Heart left ventricle (tissue), 16 donors: ENCODE results near the gene PPP2R2D. TPM values are rescaled to one million over a fixed set of nuclear protein-coding genes. Genes with fewer than 3 reads are reported as not detected.

Experiments used
- ATAC-seq, 4 donors: fragments of 200-7000 bp; cut with Tn5 transposase; one replicate each; pipeline ENCODE4 v1.9.1; 2020 to 2022; ENCODE audit warnings: moderate library complexity in 4 of 4, mild to moderate bottlenecking in 3 of 4, moderate number of reproducible peaks in 1 of 4
- DNase-seq, 5 donors: peaks; one replicate each; pipeline ENCODE4 v3.0.0-alpha.2; 2020
- H3K27ac ChIP-seq, 12 donors: fragments of 200-600 bp; sonication (generic) in 4 of 12; one replicate each; pipeline versions ENCODE4 v1.5.0 to v1.8.0; 2016 to 2022; ENCODE audit warnings: mild to moderate bottlenecking in 2 of 12
- H3K27me3 ChIP-seq, 9 donors: fragments of 200-600 bp; sonication (generic) in 2 of 9; one replicate each; pipeline versions ENCODE4 v1.5.1 to v1.8.0; 2016 to 2022; ENCODE audit warnings: mild to moderate bottlenecking in 3 of 9
- H3K36me3 ChIP-seq, 9 donors: fragments of 200-600 bp; sonication (generic) in 2 of 9; one replicate each; pipeline versions ENCODE4 v1.5.0 to v1.8.0; 2018 to 2022; ENCODE audit warnings: mild to moderate bottlenecking in 2 of 9
- H3K4me1 ChIP-seq, 12 donors: fragments of 200-600 bp; sonication (generic) in 4 of 12; one replicate each; pipeline versions ENCODE4 v1.5.0 to v1.8.0; 2016 to 2022; ENCODE audit warnings: mild to moderate bottlenecking in 3 of 12
- H3K4me3 ChIP-seq, 12 donors: fragments of 200-600 bp; sonication (generic) in 4 of 12; one replicate each; pipeline versions ENCODE4 v1.5.0 to v1.8.0; 2017 to 2022; ENCODE audit warnings: mild to moderate bottlenecking in 9 of 12, moderate library complexity in 4 of 12
- H3K9me3 ChIP-seq, 12 donors: fragments of 200-600 bp; sonication (generic) in 4 of 12; one replicate each; pipeline versions ENCODE4 v1.5.0 to v1.8.0; 2016 to 2022; ENCODE audit warnings: mild to moderate bottlenecking in 1 of 12
- CTCF ChIP-seq, 12 donors: fragments of 200-600 bp; sonication (generic) in 4 of 12; IDR thresholded peaks; one replicate each; pipeline versions ENCODE4 v1.5.0 to v1.8.0; 2018 to 2022; ENCODE audit warnings: antibody characterized with exemption in 12 of 12, mild to moderate bottlenecking in 5 of 12
- POLR2A ChIP-seq, 2 donors: fragments of 450-650 bp; IDR thresholded peaks; one replicate each; pipeline ENCODE4 v1.6.1; 2017; ENCODE audit warnings: antibody characterized with exemption in 2 of 2, mild to moderate bottlenecking in 2 of 2, moderate library complexity in 2 of 2
- WGBS, 4 donors: extraction: QIAGEN DNeasy Blood & Tissue Kit in 2 of 4; methylation state at CpG; one replicate each; pipeline versions ENCODE4 v1.1.5 to v1.1.7; 2013 to 2018; 5-methylcytosine and 5-hydroxymethylcytosine counted together
- intact Hi-C, 10 donors: fragments of 100-400 bp; cut with DNase I; formaldehyde crosslinking; loops; one replicate each; pipeline versions ENCODE4 v1.11.1 to v1.14.2; 2022
- polyA plus RNA-seq, 2 donors: library from polyadenylated mRNA; stranded (reverse); fragments of 200-250 nt; gene quantifications; one replicate each; pipeline ENCODE4 v1.2.3, GENCODE V29; 2013
- total RNA-seq, 9 donors: library from RNA; depleted of rRNA in 2 of 9; stranded (reverse); fragments of >200 nt in 2 of 9; fragmentation: NEBNext Ultra II Directional in 3 of 9; extraction: Animal tissue kit (Norgen Biotek cat#: 25700) in 3 of 9; gene quantifications; one replicate each; pipeline versions ENCODE4 v1.1.0 to v1.2.4, GENCODE V29; 2016 to 2023
- donor health status: ischemic (EF 13 %, LVEDD 7.1; RV severe dilation, severe dysfunction).
- donor health status: healthy with polysubstance abuse.
- donor health status: DM: no; HTN: yes; CAD: no.
- donor health status: DM: no; HTN: no; CAD: no.
- donor health status: ischemic (EF 25% LVEDD 6.9; RV normal size, moderate dysfunction).
- donor health status: ischemic (EF 25% LVEDD 5.7; RV mildly dilated, moderate dysfunction).
- donor health status: healthy.
- donor health status: DM: yes; HTN: yes; CAD: no.
- donor health status: ischemic (EF 35%, LVEDD 5.7; RV mildly dilated, moderate dysfunction).
- donor health status: nonischemic (EF 11% LVEDD 7.7; RV severe dilation, severe dysfunction).
- donor health status: DM: yes; HTN: yes; CAD: no.
- donor health status: PGD.
- donor health status: ischemic (EF 29% LVEDD 5.4; RV normal size, mild dysfunction).
- donor health status: nonischemic (EF 23%, LVEDD 6.1; RV moderate dilation, normal function).

Gene PPP2R2D
- total and polyA plus RNA-seq, 11 donors: 29.4 to 43.4 (median 36.4) TPM

- Histone ChIP-seq H3K9me3 (no peaks in the 10 kb centered on the region), H3K36me3 (no peaks in the 10 kb centered on the region), H3K4me1 (no peaks in the 10 kb centered on the region), H3K4me3 (no peak overlapping the region), H3K27ac (no peak overlapping the region), H3K27me3 (peaks cover 0 to 41% (median 5%) of the 10 kb centered on the region in 9 donors)
- no peak for ATAC-seq
- TF ChIP-seq POLR2A (IDR thresholded peaks at IDR 0.05) (no peak), CTCF (IDR thresholded peaks at IDR 0.05) (no peak)
- intact Hi-C loops: no loop called here
- WGBS, 4 donors: 86 to 88% (median 87%) methylated on average over 27 of the region's 27 CpGs
- no peak for DNase-seq
Observed at GRCh38 chr10:131892806-131893675, 7.8 kb upstream of the PPP2R2D start.

GRCh38 chr10:131895116-131895515 lies 5.7 kb upstream of the PPP2R2D start:
- ATAC-seq: no peak
- no peak overlapping the region for H3K4me3 ChIP-seq
- H3K4me1 ChIP-seq: peaks cover 0 to 5% (median 3%) of the 10 kb centered on the region in 12 donors
- 93 to 97% (median 95%) methylated on average over 15 to 17 of the region's 17 CpGs for WGBS, 4 donors
- no peak for DNase-seq
- no peak for TF ChIP-seq CTCF (IDR thresholded peaks at IDR 0.05)
- no peak for TF ChIP-seq POLR2A (IDR thresholded peaks at IDR 0.05)
- intact Hi-C loops: loop anchor here in 1 of 10 donors (5.0 kb wide), 1 partner anchor 122 kb away; no protein-coding TSS in a partner anchor
- no peaks in the 10 kb centered on the region for H3K9me3 ChIP-seq
- H3K27ac ChIP-seq: no peak overlapping the region
- H3K27me3 ChIP-seq: peaks cover 0 to 46% (median 5%) of the 10 kb centered on the region in 9 donors
- H3K36me3 ChIP-seq: no peaks in the 10 kb centered on the region

- no peak for ATAC-seq
- DNase-seq: no peak
- Histone ChIP-seq H3K4me1 (peaks cover 0 to 7% (median 4%) of the 10 kb centered on the region in 12 donors), H3K4me3 (no peak overlapping the region), H3K27me3 (peaks cover 0 to 38% (median 5%) of the 10 kb centered on the region in 9 donors), H3K27ac (no peak overlapping the region), H3K36me3 (no peaks in the 10 kb centered on the region), H3K9me3 (no peaks in the 10 kb centered on the region)
- intact Hi-C loops: loop anchor here in 1 of 10 donors (5.0 kb wide), 1 partner anchor 121 kb away; no protein-coding TSS in a partner anchor
- WGBS, 4 donors: 81 to 88% (median 83%) methylated on average over 9 of the region's 9 CpGs
- TF ChIP-seq POLR2A (IDR thresholded peaks at IDR 0.05) (no peak), CTCF (IDR thresholded peaks at IDR 0.05) (no peak)
Observed at GRCh38 chr10:131896403-131896802, 4.4 kb upstream of the PPP2R2D start.

- Histone ChIP-seq H3K27me3 (peaks cover 0 to 28% (median 4%) of the 10 kb centered on the region in 9 donors), H3K4me3 (no peak overlapping the region), H3K9me3 (no peaks in the 10 kb centered on the region), H3K27ac (no peak overlapping the region), H3K36me3 (no peaks in the 10 kb centered on the region), H3K4me1 (peaks cover 0 to 15% (median 9%) of the 10 kb centered on the region in 12 donors)
- ATAC-seq (no peak), DNase-seq (no peak)
- intact Hi-C loops: loop anchor here in 1 of 10 donors (5.0 kb wide), 1 partner anchor 120 kb away; no protein-coding TSS in a partner anchor
- TF ChIP-seq POLR2A (IDR thresholded peaks at IDR 0.05) (no peak), CTCF (IDR thresholded peaks at IDR 0.05) (no peak)
- WGBS, 4 donors: 58 to 62% (median 61%) methylated on average over 14 of the region's 14 CpGs
Observed at GRCh38 chr10:131897297-131897899, 3.4 kb upstream of the PPP2R2D start.
